GM12801 (cell line): ENCODE data around the gene NR0B2.

Experiments used
- CTCF ChIP-seq: IDR thresholded peaks from one replicate; pipeline ENCODE4 v1.5.1; 2011; ENCODE audit warnings: control low read depth; ENCODE audit not compliant: insufficient read length; ENCODE audit errors: extremely low read depth

Gene NR0B2

GRCh38 chr1:26861889-26862378, 51.8 kb downstream of the NR0B2 start:
- TF ChIP-seq CTCF: no peak
